ENCODE results near the gene THAP10.

- TF ChIP-seq CTCF (IDR thresholded peaks at IDR 0.05) (no peak), POLR2A (IDR thresholded peaks at IDR 0.05) (no peak)
Measured at GRCh38 chr15:70935631-70936030, 43.4 kb upstream of the THAP10 start.

All from heart left ventricle (tissue), 13 donors.